ENCODE results near the gene SEC14L2.

SEC14L2 gene

DNA sequence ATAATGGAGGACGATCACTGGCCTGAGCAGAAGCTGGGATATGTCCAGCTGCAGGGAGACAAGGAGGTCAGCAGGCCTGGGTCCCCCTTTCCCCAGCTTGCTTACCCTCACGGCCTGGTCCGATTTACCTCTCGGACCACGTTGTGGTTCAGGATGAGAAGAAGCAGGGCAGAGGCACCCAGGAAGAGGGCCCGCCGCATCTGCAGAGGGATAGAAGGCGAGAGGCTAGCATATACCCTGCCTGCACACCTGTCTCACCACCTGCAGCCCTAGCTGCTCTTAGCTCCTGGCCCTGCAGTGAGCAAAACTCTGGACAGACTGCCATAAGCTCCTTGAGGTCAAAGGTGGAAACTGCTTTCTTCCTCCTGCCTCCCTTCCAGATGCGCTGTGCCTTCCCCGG is 10.9 kb upstream of the SEC14L2 start:
- POLR2A ChIA-PET (ENCODE audit: low non-redundant PET), result no interaction called here
- no peak for DNase-seq (ENCODE audit: low spot score)
- CTCF ChIA-PET, result interaction anchor here (0.6 to 2.3 kb wide), 2 partner anchors 98 to 228 kb away, joined by 6 to 17 read pairs; no protein-coding TSS in a partner anchor
- TF ChIP-seq, protein P1, sequence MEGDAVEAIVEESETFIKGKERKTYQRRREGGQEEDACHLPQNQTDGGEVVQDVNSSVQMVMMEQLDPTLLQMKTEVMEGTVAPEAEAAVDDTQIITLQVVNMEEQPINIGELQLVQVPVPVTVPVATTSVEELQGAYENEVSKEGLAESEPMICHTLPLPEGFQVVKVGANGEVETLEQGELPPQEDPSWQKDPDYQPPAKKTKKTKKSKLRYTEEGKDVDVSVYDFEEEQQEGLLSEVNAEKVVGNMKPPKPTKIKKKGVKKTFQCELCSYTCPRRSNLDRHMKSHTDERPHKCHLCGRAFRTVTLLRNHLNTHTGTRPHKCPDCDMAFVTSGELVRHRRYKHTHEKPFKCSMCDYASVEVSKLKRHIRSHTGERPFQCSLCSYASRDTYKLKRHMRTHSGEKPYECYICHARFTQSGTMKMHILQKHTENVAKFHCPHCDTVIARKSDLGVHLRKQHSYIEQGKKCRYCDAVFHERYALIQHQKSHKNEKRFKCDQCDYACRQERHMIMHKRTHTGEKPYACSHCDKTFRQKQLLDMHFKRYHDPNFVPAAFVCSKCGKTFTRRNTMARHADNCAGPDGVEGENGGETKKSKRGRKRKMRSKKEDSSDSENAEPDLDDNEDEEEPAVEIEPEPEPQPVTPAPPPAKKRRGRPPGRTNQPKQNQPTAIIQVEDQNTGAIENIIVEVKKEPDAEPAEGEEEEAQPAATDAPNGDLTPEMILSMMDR (conservative IDR thresholded peaks at IDR 0.05; ENCODE audit: low read depth), result no peak
- peak overlapping the region; percentile 78 for H3K27ac ChIP-seq

DNA sequence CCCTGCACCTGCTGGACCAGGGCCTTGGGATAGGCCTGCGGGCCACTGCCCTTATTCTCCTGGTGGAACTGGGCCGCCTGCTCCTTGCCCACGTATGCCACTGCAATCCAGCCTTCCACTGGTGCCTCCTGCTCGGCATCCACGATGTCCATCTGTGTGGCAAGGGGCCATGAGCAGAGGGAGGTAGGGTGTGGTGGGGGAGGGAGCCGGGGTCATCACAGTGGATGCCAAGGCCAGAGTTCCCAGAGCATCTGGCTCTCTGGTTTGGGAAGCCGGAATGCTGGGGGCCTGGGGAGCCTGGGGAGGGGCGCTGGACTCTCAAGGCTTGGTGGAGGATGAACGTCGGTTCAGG is 10.2 kb upstream of the SEC14L2 start:
- POLR2A ChIA-PET (ENCODE audit: low non-redundant PET), result no interaction called here
- TF ChIP-seq, protein P1 (conservative IDR thresholded peaks at IDR 0.05; ENCODE audit: low read depth), result no peak
- peak overlapping the region; percentile 78 for H3K27ac ChIP-seq
- DNase-seq (ENCODE audit: low spot score), result no peak
- CTCF ChIA-PET, result interaction anchor here (2.3 kb wide), 1 partner anchor 99 kb away, joined by 17 read pairs; no protein-coding TSS in a partner anchor

GRCh38 chr22:30386960-30387827 is 9.6 kb upstream of the SEC14L2 start, which contains the start of gene RNF215:
Gene RNF215, minus strand, starts transcription at chr22:30387411. Its CDS starts 98 bp downstream, at chr22:30387313.
- ChIA-PET CTCF (interaction anchor here (0.6 to 2.3 kb wide), 11 partner anchors 8 to 126 kb away, joined by 3 to 17 read pairs (median 4); partner anchors contain the start of genes CASTOR1 and SEC14L2), POLR2A (ENCODE audit: low non-redundant PET) (no interaction called here)
- H3K27ac ChIP-seq, result peak within 1 kb of the TSS; percentile 78
- peak; percentile 76 for DNase-seq (ENCODE audit: low spot score)
- TF ChIP-seq, protein P1 (conservative IDR thresholded peaks at IDR 0.05; ENCODE audit: low read depth), result peak; percentile 91

GRCh38 chr22:30390974-30391691 is 5.7 kb upstream of the SEC14L2 start:
- CTCF ChIA-PET, result interaction anchor here (0.7 to 0.8 kb wide), 2 partner anchors 38 to 40 kb away, joined by 3 to 5 read pairs; no protein-coding TSS in a partner anchor
- TF ChIP-seq, protein P1 (conservative IDR thresholded peaks at IDR 0.05; ENCODE audit: low read depth), result peak; percentile 77
- H3K27ac ChIP-seq, result peak overlapping the region; percentile 35; the same call in 1 of the 2 replicates
- DNase-seq (ENCODE audit: low spot score), result peak; percentile 38
- POLR2A ChIA-PET (ENCODE audit: low non-redundant PET), result no interaction called here

- TF ChIP-seq, protein P1 (conservative IDR thresholded peaks at IDR 0.05; ENCODE audit: low read depth), result no peak
- DNase-seq (ENCODE audit: low spot score), result no peak
- H3K27ac ChIP-seq, result no peak overlapping the region; the same call in 1 of the 2 replicates
- CTCF ChIA-PET, result interaction anchor here (0.6 kb wide), 1 partner anchor 1020 kb away, joined by 3 read pairs; no protein-coding TSS in a partner anchor
- POLR2A ChIA-PET (ENCODE audit: low non-redundant PET), result no interaction called here
Measured at GRCh38 chr22:30392661-30393321, 4.0 kb upstream of the SEC14L2 start.

DNA sequence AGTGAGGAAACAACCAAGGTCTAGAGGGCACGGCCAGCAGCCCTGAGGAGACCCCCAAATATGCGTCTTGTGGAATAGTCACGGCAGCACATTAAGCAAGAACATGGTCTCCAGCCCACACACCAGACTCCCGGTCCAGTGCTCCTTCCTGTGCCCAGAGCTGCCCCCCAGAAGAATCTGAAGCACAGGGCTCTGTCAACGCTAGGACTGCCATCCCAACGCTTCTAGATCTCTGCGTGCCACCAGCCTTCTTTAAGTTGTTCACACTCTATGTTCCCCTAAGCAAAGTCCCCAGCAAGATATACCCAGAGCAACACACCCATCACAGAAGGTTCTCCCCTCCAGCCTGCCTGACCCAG is 3.5 kb upstream of the SEC14L2 start:
- TF ChIP-seq, protein P1 (conservative IDR thresholded peaks at IDR 0.05; ENCODE audit: low read depth), result no peak
- no peak overlapping the region for H3K27ac ChIP-seq
- CTCF ChIA-PET, result no interaction called here
- DNase-seq (ENCODE audit: low spot score), result no peak
- POLR2A ChIA-PET (ENCODE audit: low non-redundant PET), result no interaction called here
